Astrocyte of the spinal cord (primary cell): ENCODE measurements around the gene LGR5.

Experiments used
- DNase-seq: peaks from one replicate; pipeline ENCODE4 v3.0.0; 2011; ENCODE audit warnings: low read depth, low spot score
- H3K4me3 ChIP-seq: 2 replicates; pipeline ENCODE4 v1.5.1; 2011; ENCODE audit warnings: low read depth, mild to moderate bottlenecking, low read length, moderate library complexity
- CTCF ChIP-seq: IDR thresholded peaks from 2 replicates; pipeline ENCODE4 v1.5.1; 2012; ENCODE audit warnings: low read depth, mild to moderate bottlenecking, low read length, inconsistent platforms
- in situ Hi-C: cut with HindIII; loops from 2 replicates; pipeline ENCODE4 v1.10.0; 2017; ENCODE audit warnings: low sequenced_read_pairs

Gene LGR5

GRCh38 chr12:71400481-71400880, 39.1 kb upstream of the LGR5 start:
- no peak for TF ChIP-seq CTCF
- in situ Hi-C loops, result no loop called here
- H3K4me3 ChIP-seq, result no peak overlapping the region
- DNase-seq, result no peak

- TF ChIP-seq CTCF, result no peak
- no peak overlapping the region for H3K4me3 ChIP-seq
- in situ Hi-C loops, result no loop called here
- no peak for DNase-seq
Measured at GRCh38 chr12:71405884-71406283, 33.7 kb upstream of the LGR5 start.

- DNase-seq, result no peak
- in situ Hi-C loops, result no loop called here
- no peak overlapping the region for H3K4me3 ChIP-seq
- TF ChIP-seq CTCF, result no peak
Measured at GRCh38 chr12:71407732-71408131, 31.9 kb upstream of the LGR5 start.

GRCh38 chr12:71410844-71411243, 28.8 kb upstream of the LGR5 start:
- in situ Hi-C loops, result no loop called here
- DNase-seq, result no peak
- no peak for TF ChIP-seq CTCF
- H3K4me3 ChIP-seq, result no peak overlapping the region

- H3K4me3 ChIP-seq, result no peak overlapping the region
- in situ Hi-C loops, result no loop called here
- DNase-seq, result no peak
- TF ChIP-seq CTCF, result no peak
Measured at GRCh38 chr12:71411635-71412034, 28.0 kb upstream of the LGR5 start.

GRCh38 chr12:71415336-71416231, 24.0 kb upstream of the LGR5 start:
- TF ChIP-seq CTCF, result peak; percentile 80
- in situ Hi-C loops, result no loop called here
- peak; percentile 54 for DNase-seq
- H3K4me3 ChIP-seq, result no peak overlapping the region
